GM12872 (cell line): Measurements from ENCODE around the gene MBIP.

Experiments used
- CTCF ChIP-seq: IDR thresholded peaks from 3 replicates; pipeline ENCODE4 v1.5.1; 2011; ENCODE audit warnings: low read depth, mild to moderate bottlenecking, low read length, moderate library complexity; ENCODE audit not compliant: insufficient read depth

The MBIP gene

GRCh38 chr14:36271939-36272907 lies 48.2 kb downstream of the MBIP start:
- no peak for TF ChIP-seq CTCF

- TF ChIP-seq CTCF, result no peak
Observed at GRCh38 chr14:36271222-36271621, 49.2 kb downstream of the MBIP start.

GRCh38 chr14:36270191-36270590 lies 50.2 kb downstream of the MBIP start:
- no peak for TF ChIP-seq CTCF

GRCh38 chr14:36268121-36268520 lies 52.3 kb downstream of the MBIP start:
- TF ChIP-seq CTCF, result no peak

- no peak for TF ChIP-seq CTCF
Observed at GRCh38 chr14:36264595-36264994, 55.8 kb downstream of the MBIP start.

GRCh38 chr14:36264107-36264506 lies 56.3 kb downstream of the MBIP start:
- no peak for TF ChIP-seq CTCF

- TF ChIP-seq CTCF, result no peak
Observed at GRCh38 chr14:36260970-36261640, 59.3 kb downstream of the MBIP start.
